AG09319 (cell line): Measurements from ENCODE around the gene PLPP7.

ENCODE experiments used
- DNase-seq: peaks from one replicate; pipeline ENCODE4 v3.0.0-alpha.2; 2010; ENCODE audit warnings: low read depth; ENCODE audit errors: extremely low read depth
- CTCF ChIP-seq: IDR thresholded peaks from 2 replicates; pipeline ENCODE4 v1.5.1; 2011; ENCODE audit warnings: low read depth, mild to moderate bottlenecking, inconsistent platforms, low read length, moderate library complexity

PLPP7 gene

GRCh38 chr9:131296906-131297500, 7.5 kb downstream of the PLPP7 start:
- no peak for TF ChIP-seq CTCF
- no peak for DNase-seq

GRCh38 chr9:131297903-131298302, 8.4 kb downstream of the PLPP7 start:
- no peak for DNase-seq
- no peak for TF ChIP-seq CTCF

- DNase-seq: no peak
- TF ChIP-seq CTCF: no peak
Observed at GRCh38 chr9:131298341-131298740, 8.8 kb downstream of the PLPP7 start.

GRCh38 chr9:131298816-131299215, 9.3 kb downstream of the PLPP7 start:
- DNase-seq: no peak
- no peak for TF ChIP-seq CTCF

- DNase-seq: no peak
- no peak for TF ChIP-seq CTCF
Observed at GRCh38 chr9:131299346-131299960, 9.9 kb downstream of the PLPP7 start.

GRCh38 chr9:131299961-131300347, 10.4 kb downstream of the PLPP7 start:
- no peak for TF ChIP-seq CTCF
- no peak for DNase-seq

GRCh38 chr9:131300444-131300843, 10.9 kb downstream of the PLPP7 start:
- DNase-seq: no peak
- TF ChIP-seq CTCF: no peak
